ENCODE measurements around the gene CPD. TPM values are rescaled to one million over a fixed set of nuclear protein-coding genes. Genes with fewer than 3 reads are reported as not detected.
A peak's percentile ranks its signal among the peaks of the same experiment; 100 is the strongest.

Gene CPD
- polyA plus RNA-seq, 2 of the 4 experiments (the other 2 are of a cell fraction): 22.4 to 83.3 TPM

DNA sequence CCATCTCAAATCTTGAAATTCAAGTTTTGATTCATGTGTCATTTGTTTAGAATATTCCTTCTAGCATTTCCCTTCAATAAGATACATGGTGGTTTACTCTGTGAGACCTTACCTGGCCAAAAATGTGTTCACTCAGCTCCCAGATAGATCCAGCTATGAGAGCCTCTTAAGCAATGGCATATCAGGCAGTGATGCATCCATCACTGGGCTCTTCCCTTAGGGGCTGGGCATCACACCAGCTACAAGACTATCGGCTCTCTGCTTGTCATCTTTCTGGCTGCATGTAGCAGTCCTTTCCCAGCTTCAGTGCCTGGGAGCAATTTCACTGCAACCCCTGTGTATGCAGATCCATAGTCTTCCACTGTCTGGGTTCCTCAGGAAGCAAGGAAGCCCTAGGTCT, 139.1 kb downstream of the CPD start:
- Histone ChIP-seq H3K27ac (no peak overlapping the region), H3K4me1 (peaks cover 15% of the 10 kb centered on the region), H3K9me3 (no peaks in the 10 kb centered on the region), H3K4me3 (no peak overlapping the region), H3K4me2 (no peak overlapping the region)
- POLR2A ChIA-PET: no interaction called here
- FAIRE-seq (no peak), DNase-seq (ENCODE audit: low read depth in 1 of 2, low spot score in 1 of 2) (no peak), ATAC-seq (no peak)
- CTCF ChIA-PET: interaction anchor here (1.1 to 1.2 kb wide), 2 partner anchors 36 to 41 kb away, joined by 3 to 4 read pairs; partner anchors contain the start of gene GOSR1
- 75% methylated on average over 1 of the region's 1 CpG for WGBS (ENCODE audit: missing lambda C conversion rate)
- TF ChIP-seq ZNF302 (CRISPR knock-in tag; IDR thresholded peaks at IDR 0.05) (no peak), ZC3H11A (IDR thresholded peaks at IDR 0.05) (no peak), SREBF2 (IDR thresholded peaks at IDR 0.05) (no peak), TFCP2L1 (CRISPR knock-in tag; IDR thresholded peaks at IDR 0.05) (no peak)

DNA sequence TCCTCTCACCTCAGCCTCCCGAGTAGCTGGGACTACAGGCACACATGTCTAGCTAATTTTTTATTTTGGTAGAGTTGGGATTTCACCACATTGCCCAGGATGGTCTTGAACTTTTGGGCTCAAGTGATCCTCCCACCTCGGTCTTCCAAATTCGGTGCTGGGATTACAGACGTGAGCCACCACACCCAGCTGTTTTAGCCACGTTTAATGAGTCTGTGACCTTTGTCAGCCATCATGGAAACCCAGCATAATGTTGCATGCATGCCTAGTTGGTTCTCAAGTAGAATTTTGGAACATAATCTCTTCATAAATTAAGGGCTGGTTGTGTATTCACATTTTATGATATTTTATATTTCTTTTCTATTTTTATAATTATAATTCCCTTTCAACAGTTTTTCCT, 140.4 kb downstream of the CPD start:
- CTCF ChIA-PET: interaction anchor here (0.7 to 1.4 kb wide), 8 partner anchors 9 to 415 kb away, joined by 3 to 4 read pairs (median 4); no protein-coding TSS in a partner anchor
- ATAC-seq: no peak
- H3K4me3 ChIP-seq: no peak overlapping the region
- TF ChIP-seq BHLHE40 (IDR thresholded peaks at IDR 0.05; ENCODE audit: low read depth, low read length): no peak
- TF ChIP-seq ESRRA (IDR thresholded peaks at IDR 0.05; ENCODE audit: borderline replicate concordance, low read length): no peak
- TF ChIP-seq HEYL (CRISPR knock-in tag; IDR thresholded peaks at IDR 0.05): no peak
- TF ChIP-seq, protein P1, sequence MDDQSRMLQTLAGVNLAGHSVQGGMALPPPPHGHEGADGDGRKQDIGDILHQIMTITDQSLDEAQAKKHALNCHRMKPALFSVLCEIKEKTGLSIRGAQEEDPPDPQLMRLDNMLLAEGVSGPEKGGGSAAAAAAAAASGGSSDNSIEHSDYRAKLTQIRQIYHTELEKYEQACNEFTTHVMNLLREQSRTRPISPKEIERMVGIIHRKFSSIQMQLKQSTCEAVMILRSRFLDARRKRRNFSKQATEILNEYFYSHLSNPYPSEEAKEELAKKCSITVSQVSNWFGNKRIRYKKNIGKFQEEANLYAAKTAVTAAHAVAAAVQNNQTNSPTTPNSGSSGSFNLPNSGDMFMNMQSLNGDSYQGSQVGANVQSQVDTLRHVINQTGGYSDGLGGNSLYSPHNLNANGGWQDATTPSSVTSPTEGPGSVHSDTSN (IDR thresholded peaks at IDR 0.05): no peak
- TF ChIP-seq JUNB (IDR thresholded peaks at IDR 0.05): no peak
- no peak for TF ChIP-seq ZC3H11A (IDR thresholded peaks at IDR 0.05)
- TF ChIP-seq RNF2 (IDR thresholded peaks at IDR 0.05; ENCODE audit: borderline replicate concordance, low read depth): no peak
- TF ChIP-seq CBX8 (IDR thresholded peaks at IDR 0.05): no peak
- TF ChIP-seq, protein P2, sequence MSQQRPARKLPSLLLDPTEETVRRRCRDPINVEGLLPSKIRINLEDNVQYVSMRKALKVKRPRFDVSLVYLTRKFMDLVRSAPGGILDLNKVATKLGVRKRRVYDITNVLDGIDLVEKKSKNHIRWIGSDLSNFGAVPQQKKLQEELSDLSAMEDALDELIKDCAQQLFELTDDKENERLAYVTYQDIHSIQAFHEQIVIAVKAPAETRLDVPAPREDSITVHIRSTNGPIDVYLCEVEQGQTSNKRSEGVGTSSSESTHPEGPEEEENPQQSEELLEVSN (IDR thresholded peaks at IDR 0.05; ENCODE audit: borderline replicate concordance, low read depth): no peak
- no peak for TF ChIP-seq RFX5 (IDR thresholded peaks at IDR 0.05)
- no peak for TF ChIP-seq BCL3 (IDR thresholded peaks at IDR 0.05)
- no peak for TF ChIP-seq TP53 (CRISPR knock-in tag; IDR thresholded peaks at IDR 0.05)
- no peak for TF ChIP-seq NPAS2 (CRISPR knock-in tag; IDR thresholded peaks at IDR 0.05; ENCODE audit: borderline replicate concordance)
- TF ChIP-seq, protein P3, sequence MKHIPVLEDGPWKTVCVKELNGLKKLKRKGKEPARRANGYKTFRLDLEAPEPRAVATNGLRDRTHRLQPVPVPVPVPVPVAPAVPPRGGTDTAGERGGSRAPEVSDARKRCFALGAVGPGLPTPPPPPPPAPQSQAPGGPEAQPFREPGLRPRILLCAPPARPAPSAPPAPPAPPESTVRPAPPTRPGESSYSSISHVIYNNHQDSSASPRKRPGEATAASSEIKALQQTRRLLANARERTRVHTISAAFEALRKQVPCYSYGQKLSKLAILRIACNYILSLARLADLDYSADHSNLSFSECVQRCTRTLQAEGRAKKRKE (CRISPR knock-in tag; IDR thresholded peaks at IDR 0.05; ENCODE audit: low read depth): no peak
- no peak for TF ChIP-seq SMC3 (IDR thresholded peaks at IDR 0.05)
- no peak for TF ChIP-seq POLR2A (IDR thresholded peaks at IDR 0.05; ENCODE audit: low read length)
- TF ChIP-seq, protein P4, sequence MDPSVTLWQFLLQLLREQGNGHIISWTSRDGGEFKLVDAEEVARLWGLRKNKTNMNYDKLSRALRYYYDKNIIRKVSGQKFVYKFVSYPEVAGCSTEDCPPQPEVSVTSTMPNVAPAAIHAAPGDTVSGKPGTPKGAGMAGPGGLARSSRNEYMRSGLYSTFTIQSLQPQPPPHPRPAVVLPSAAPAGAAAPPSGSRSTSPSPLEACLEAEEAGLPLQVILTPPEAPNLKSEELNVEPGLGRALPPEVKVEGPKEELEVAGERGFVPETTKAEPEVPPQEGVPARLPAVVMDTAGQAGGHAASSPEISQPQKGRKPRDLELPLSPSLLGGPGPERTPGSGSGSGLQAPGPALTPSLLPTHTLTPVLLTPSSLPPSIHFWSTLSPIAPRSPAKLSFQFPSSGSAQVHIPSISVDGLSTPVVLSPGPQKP (IDR thresholded peaks at IDR 0.05; ENCODE audit: low read depth, low read length): no peak
- H3K9me3 ChIP-seq: no peaks in the 10 kb centered on the region
- POLR2A ChIA-PET: no interaction called here
- FAIRE-seq: no peak
- DNase-seq (ENCODE audit: low read depth in 1 of 2, low spot score in 1 of 2): no peak
- H3K4me1 ChIP-seq: peaks cover 15% of the 10 kb centered on the region
- 87% methylated on average over 5 of the region's 5 CpGs for WGBS (ENCODE audit: missing lambda C conversion rate)
- H3K27ac ChIP-seq: no peak overlapping the region
- 0 out of 3 replicates have a peak overlapping the region, but pooled peaks have one; percentile 7 for H3K4me2 ChIP-seq

Small RNA genes within 50 kb of the gene (small RNA-seq; reads per million reads assigned to genes)
- gene RF00019: 0 reads per million in 6 experiments
- gene RNU6-990P: 0 reads per million in 6 experiments

Other genes starting within 250 kb of the CPD start
- 0.07 and 0.12 TPM in 2 replicates for gene SLC6A4, start 143.2 kb upstream of the CPD start, polyA plus RNA-seq (2011; rRNA removed)
- gene SLC6A4, start 143.2 kb upstream of the CPD start, polyA plus RNA-seq (2017; fragmentation: RNase III; extraction: RNeasy Plus Mini Kit Qiagen cat#74134 plus additional on column Dnase treatment): 0.04 TPM in 1 of 3 replicates, not detected in the others
- gene BLMH, start 87.0 kb upstream of the CPD start, polyA plus RNA-seq (2011; rRNA removed): 36.4 and 38.5 TPM in 2 replicates
- 61.5 to 66.4 TPM (median 62.7 TPM) in 3 replicates for gene BLMH, start 87.0 kb upstream of the CPD start, polyA plus RNA-seq (2017; fragmentation: RNase III; extraction: RNeasy Plus Mini Kit Qiagen cat#74134 plus additional on column Dnase treatment)
- not detected in 2 replicates for gene TMIGD1, start 44.9 kb upstream of the CPD start, polyA plus RNA-seq (2011; rRNA removed)
- not detected in 3 replicates for gene TMIGD1, start 44.9 kb upstream of the CPD start, polyA plus RNA-seq (2017; fragmentation: RNase III; extraction: RNeasy Plus Mini Kit Qiagen cat#74134 plus additional on column Dnase treatment)
- gene GOSR1, start 98.5 kb downstream of the CPD start, polyA plus RNA-seq (2011; rRNA removed): 46.1 and 49.6 TPM in 2 replicates
- 45.1 to 55.4 TPM (median 48.8 TPM) in 3 replicates for gene GOSR1, start 98.5 kb downstream of the CPD start, polyA plus RNA-seq (2017; fragmentation: RNase III; extraction: RNeasy Plus Mini Kit Qiagen cat#74134 plus additional on column Dnase treatment)